B cell (primary cell): ENCODE measurements around the gene RETREG1. TPM values are rescaled to one million over a fixed set of nuclear protein-coding genes. Genes with fewer than 3 reads are reported as not detected.

Experiments used
- ATAC-seq: fragments of 200-7000 bp; cut with Tn5 transposase; one replicate; pipeline ENCODE4 v1.10.0; 2021; ENCODE audit warnings: low read depth, mild to moderate bottlenecking, moderate number of reproducible peaks, moderate library complexity
- CTCF ChIA-PET: fragments of 350-600 bp; sonication (Branson Sonifier 250); formaldehyde crosslinking; loops from one replicate; lab custom pipeline; 2021; ENCODE audit warnings: antibody characterized with exemption, inconsistent platforms; lab: Charles Lee
- POLR2A ChIA-PET: fragments of 350-600 bp; sonication (Branson Sonifier 250); formaldehyde crosslinking; loops from one replicate; lab custom pipeline; 2021; ENCODE audit warnings: antibody characterized with exemption; lab: Charles Lee
- DNase-seq: peaks from one replicate; pipeline ENCODE4 v3.0.0; 2013
- H2AFZ ChIP-seq: 2 replicates; pipeline ENCODE4 v1.6.1; 2012; ENCODE audit warnings: mild to moderate bottlenecking, low read depth, low read length; ENCODE audit not compliant: insufficient read depth, poor library complexity, severe bottlenecking
- H3K27ac ChIP-seq, 2 donors: 1 replicate in 1 of 2; 2 replicates in 1 of 2; pipeline ENCODE4 v1.5.1; 2012 to 2013; ENCODE audit warnings: low read length in 2 of 2, mild to moderate bottlenecking in 2 of 2, moderate library complexity in 1 of 2
- H3K27me3 ChIP-seq, 4 experiments: fragments of 200-600 bp in 1 of 4; sonication (generic) in 1 of 4; replicated peaks in 1 of 4; 1 replicate in 2 of 4; 2 replicates in 2 of 4; pipeline versions ENCODE4 v1.6.1 to v1.7.0; 2013 to 2016; ENCODE audit warnings: low read length in 3 of 4, mild to moderate bottlenecking in 2 of 4, mixed read lengths in 1 of 4, moderate library complexity in 1 of 4; ENCODE audit not compliant: insufficient read depth in 4 of 4, control insufficient read depth in 3 of 4; ENCODE audit errors: control extremely low read depth in 1 of 4
- H3K36me3 ChIP-seq, 2 experiments: replicated peaks in 1 of 2; 1 replicate in 1 of 2; 2 replicates in 1 of 2; pipeline versions ENCODE4 v1.6.1 to v1.7.1; 2013; ENCODE audit warnings: low read length in 1 of 2; ENCODE audit not compliant: insufficient read depth in 2 of 2, control insufficient read depth in 1 of 2; ENCODE audit errors: control extremely low read depth in 1 of 2, extremely low read depth in 1 of 2
- H3K4me1 ChIP-seq, 2 donors: fragments of 200-600 bp in 1 of 2; sonication (generic) in 1 of 2; 1 replicate in 1 of 2; 2 replicates in 1 of 2; pipeline versions ENCODE4 v1.5.1 to v1.6.1; 2013 to 2017; ENCODE audit warnings: low read length in 2 of 2; ENCODE audit not compliant: control insufficient read depth in 2 of 2, insufficient read depth in 2 of 2
- H3K4me2 ChIP-seq: replicated peaks from 2 replicates; pipeline ENCODE3; 2012; ENCODE audit warnings: mild to moderate bottlenecking, low read depth, low read length; ENCODE audit not compliant: poor library complexity, severe bottlenecking
- H3K4me3 ChIP-seq, 5 experiments: fragments of 200-600 bp in 1 of 5; sonication (generic) in 1 of 5; 1 replicate in 3 of 5; 2 replicates in 2 of 5; pipeline versions ENCODE4 v1.5.1 to v1.7.0; 2011 to 2016; ENCODE audit warnings: low read length in 4 of 5, mild to moderate bottlenecking in 4 of 5, low read depth in 2 of 5, control low read depth in 1 of 5, moderate library complexity in 1 of 5; ENCODE audit not compliant: insufficient read depth in 1 of 5; ENCODE audit errors: control extremely low read depth in 1 of 5, extremely low read depth in 1 of 5
- H3K79me2 ChIP-seq: fragments of 200-600 bp; sonication (generic); one replicate; pipeline ENCODE4 v1.6.0; 2016; ENCODE audit warnings: low read length; ENCODE audit not compliant: control insufficient read depth, insufficient read depth
- H3K9ac ChIP-seq: fragments of 200-600 bp; sonication (generic); 2 replicates; pipeline ENCODE4 v1.6.1; 2017; ENCODE audit warnings: mild to moderate bottlenecking, low read length, moderate library complexity
- H3K9me3 ChIP-seq, 3 donors: one replicate each; pipeline versions ENCODE4 v1.6.1 to v1.7.1; 2013; ENCODE audit warnings: low read length in 2 of 3; ENCODE audit not compliant: control insufficient read depth in 2 of 3, insufficient read depth in 1 of 3; ENCODE audit errors: control extremely low read depth in 1 of 3
- H4K20me1 ChIP-seq: 2 replicates; pipeline ENCODE4 v1.6.0; 2012; ENCODE audit warnings: mild to moderate bottlenecking, low read length; ENCODE audit not compliant: insufficient read depth, control insufficient read depth, poor library complexity, severe bottlenecking
- H3K27ac Mint-ChIP-seq: one replicate; pipeline ENCODE4 v1.8.0; 2021; ENCODE audit warnings: mixed read lengths
- H3K27me3 Mint-ChIP-seq: one replicate; pipeline ENCODE4 v1.8.0; 2021; ENCODE audit warnings: mixed read lengths
- H3K4me1 Mint-ChIP-seq: one replicate; pipeline ENCODE4 v1.8.0; 2021; ENCODE audit warnings: mixed read lengths
- H3K4me3 Mint-ChIP-seq: one replicate; pipeline ENCODE4 v1.8.0; 2021; ENCODE audit warnings: mixed read lengths
- H3K9me3 Mint-ChIP-seq: one replicate; pipeline ENCODE4 v1.8.0; 2022; ENCODE audit warnings: mixed read lengths; ENCODE audit not compliant: insufficient read depth
- EZH2 ChIP-seq: IDR thresholded peaks from 2 replicates; pipeline ENCODE4 v1.6.1; 2012; ENCODE audit warnings: borderline replicate concordance, low read depth, mild to moderate bottlenecking, moderate library complexity, low read length; ENCODE audit not compliant: insufficient read depth, poor library complexity, severe bottlenecking
- WGBS: methylation state at CpG from one replicate; pipeline ENCODE4 v1.1.5; 2013; ENCODE audit warnings: missing lambda C conversion rate; ENCODE audit not compliant: insufficient coverage; 5-methylcytosine and 5-hydroxymethylcytosine counted together
- intact Hi-C: fragments of 100-400 bp; cut with micrococcal nuclease; formaldehyde crosslinking; loops from one replicate; pipeline ENCODE4 v1.10.0; 2022
- polyA plus RNA-seq: library from polyadenylated mRNA; depleted of rRNA; stranded (reverse); fragments of >200 nt; gene quantifications from 2 replicates; pipeline ENCODE4 v1.2.3, GENCODE V29; 2012
- total RNA-seq, 2 donors: library from RNA; stranded (reverse); fragments of 120-200 nt in 1 of 2; gene quantifications; 1 replicate in 1 of 2; 2 replicates in 1 of 2; pipeline versions ENCODE4 v1.2.3 to v1.2.4, GENCODE V29; 2013 to 2022
- TF ChIP-seq, protein P1 (sequence below): fragments of 200-600 bp; IDR thresholded peaks from one replicate; pipeline ENCODE4 v1.8.0; 2022; ENCODE audit warnings: antibody characterized with exemption, mild to moderate bottlenecking

RETREG1 gene
- total and polyA plus RNA-seq, 2 donors (not counting 1 experiment from before 2014, with no cell fraction given): 5.1 to 12.9 TPM

DNA sequence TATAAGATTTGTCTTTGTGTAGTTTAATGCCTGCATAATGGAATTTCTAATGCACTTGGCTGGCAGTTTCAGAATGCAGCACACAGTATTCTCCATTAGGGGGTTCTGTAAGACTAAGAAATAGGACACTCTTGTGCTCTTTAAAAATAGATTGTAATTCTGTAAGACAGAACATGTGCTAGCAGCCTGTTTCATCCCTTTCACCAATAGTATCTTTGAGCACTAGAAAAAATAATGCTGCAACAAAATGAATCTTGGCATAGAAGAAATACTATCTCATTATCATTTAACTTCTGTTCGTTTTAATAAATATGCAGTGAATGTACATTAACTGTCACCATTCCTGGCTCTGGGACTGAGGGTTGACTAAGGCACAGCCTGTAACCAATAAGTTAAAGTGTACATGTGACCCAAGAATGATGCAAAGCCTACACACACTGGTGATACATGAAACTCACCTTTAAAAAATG, 127.4 kb downstream of the RETREG1 start:
- H3K36me3 ChIP-seq: no peaks in the 10 kb centered on the region
- H2AFZ ChIP-seq: no peak overlapping the region
- Mint-ChIP-seq H3K9me3 (no peaks in the 10 kb centered on the region), H3K4me1 (no peaks in the 10 kb centered on the region), H3K27me3 (no peaks in the 10 kb centered on the region), H3K27ac (no peak overlapping the region), H3K4me3 (no peak overlapping the region)
- no peak overlapping the region for H3K27ac ChIP-seq
- H3K27me3 ChIP-seq: no peaks in the 10 kb centered on the region
- ATAC-seq (peak; percentile 43), DNase-seq (peak; percentile 25)
- H3K9ac ChIP-seq: no peak overlapping the region
- no peaks in the 10 kb centered on the region for H3K79me2 ChIP-seq
- no CpG with 5 or more reads among the region's 1 CpG for WGBS
- no peaks in the 10 kb centered on the region for H3K4me1 ChIP-seq
- CTCF ChIA-PET: interaction anchor here (0.7 to 2.3 kb wide), 9 partner anchors 11 to 701 kb away, joined by 3 to 27 read pairs (median 4); no protein-coding TSS in a partner anchor
- TF ChIP-seq EZH2: no peak
- TF ChIP-seq, protein P1, sequence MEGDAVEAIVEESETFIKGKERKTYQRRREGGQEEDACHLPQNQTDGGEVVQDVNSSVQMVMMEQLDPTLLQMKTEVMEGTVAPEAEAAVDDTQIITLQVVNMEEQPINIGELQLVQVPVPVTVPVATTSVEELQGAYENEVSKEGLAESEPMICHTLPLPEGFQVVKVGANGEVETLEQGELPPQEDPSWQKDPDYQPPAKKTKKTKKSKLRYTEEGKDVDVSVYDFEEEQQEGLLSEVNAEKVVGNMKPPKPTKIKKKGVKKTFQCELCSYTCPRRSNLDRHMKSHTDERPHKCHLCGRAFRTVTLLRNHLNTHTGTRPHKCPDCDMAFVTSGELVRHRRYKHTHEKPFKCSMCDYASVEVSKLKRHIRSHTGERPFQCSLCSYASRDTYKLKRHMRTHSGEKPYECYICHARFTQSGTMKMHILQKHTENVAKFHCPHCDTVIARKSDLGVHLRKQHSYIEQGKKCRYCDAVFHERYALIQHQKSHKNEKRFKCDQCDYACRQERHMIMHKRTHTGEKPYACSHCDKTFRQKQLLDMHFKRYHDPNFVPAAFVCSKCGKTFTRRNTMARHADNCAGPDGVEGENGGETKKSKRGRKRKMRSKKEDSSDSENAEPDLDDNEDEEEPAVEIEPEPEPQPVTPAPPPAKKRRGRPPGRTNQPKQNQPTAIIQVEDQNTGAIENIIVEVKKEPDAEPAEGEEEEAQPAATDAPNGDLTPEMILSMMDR: peak; percentile 65
- no peak overlapping the region for H3K4me2 ChIP-seq
- H4K20me1 ChIP-seq: no peaks in the 10 kb centered on the region
- intact Hi-C loops: loop anchor here (5.0 kb wide), 1 partner anchor 713 kb away; no protein-coding TSS in a partner anchor
- POLR2A ChIA-PET: no interaction called here
- no peak overlapping the region for H3K4me3 ChIP-seq
- no peaks in the 10 kb centered on the region for H3K9me3 ChIP-seq

DNA sequence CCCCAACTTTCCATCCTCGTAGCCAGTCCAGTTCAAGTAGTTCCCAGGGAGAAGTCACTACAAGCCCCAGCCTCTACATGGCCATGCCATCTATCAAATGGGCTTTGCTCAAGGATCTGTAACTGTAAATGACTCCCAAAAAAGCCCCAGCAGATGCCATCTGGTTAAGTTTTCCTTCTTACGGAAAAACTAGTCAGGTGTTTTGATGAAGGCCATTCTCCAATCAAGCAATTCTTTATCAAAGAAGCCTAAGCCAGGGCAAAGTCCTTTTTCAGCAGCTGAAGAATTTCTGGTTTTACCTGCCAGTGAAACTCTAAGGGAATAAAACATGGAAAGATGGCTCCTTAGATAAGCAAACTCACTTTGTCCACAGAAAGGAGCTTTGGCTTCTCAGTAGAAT, 129.3 kb downstream of the RETREG1 start:
- no peak for ATAC-seq
- no peak for DNase-seq
- ChIA-PET POLR2A (no interaction called here), CTCF (interaction anchor here (0.6 to 1.4 kb wide), 3 partner anchors 31 to 1539 kb away, joined by 3 to 4 read pairs (median 3); no protein-coding TSS in a partner anchor)
- H2AFZ ChIP-seq: no peak overlapping the region
- no peaks in the 10 kb centered on the region for H4K20me1 ChIP-seq
- no peaks in the 10 kb centered on the region for H3K27me3 ChIP-seq
- WGBS: 100% methylated on average over 1 of the region's 2 CpGs
- no peak overlapping the region for H3K27ac ChIP-seq
- Mint-ChIP-seq H3K4me3 (no peak overlapping the region), H3K9me3 (no peaks in the 10 kb centered on the region), H3K27me3 (no peaks in the 10 kb centered on the region), H3K27ac (no peak overlapping the region), H3K4me1 (no peaks in the 10 kb centered on the region)
- no peak overlapping the region for H3K4me3 ChIP-seq
- no peak overlapping the region for H3K4me2 ChIP-seq
- no peaks in the 10 kb centered on the region for H3K79me2 ChIP-seq
- no peak overlapping the region for H3K9ac ChIP-seq
- no peaks in the 10 kb centered on the region for H3K36me3 ChIP-seq
- no peaks in the 10 kb centered on the region for H3K9me3 ChIP-seq
- intact Hi-C loops: loop anchor here (5.0 kb wide), 1 partner anchor 715 kb away; no protein-coding TSS in a partner anchor
- H3K4me1 ChIP-seq: no peaks in the 10 kb centered on the region
- TF ChIP-seq EZH2: no peak
- TF ChIP-seq, protein P1: no peak
